GM10266 (cell line): ENCODE data around the gene GSE1.

ENCODE experiments used
- DNase-seq: peaks from one replicate; pipeline ENCODE4 v3.0.0; 2012; ENCODE audit errors: extremely low spot score
- CTCF ChIP-seq: IDR thresholded peaks from 2 replicates; pipeline ENCODE4 v1.5.1; 2012; ENCODE audit warnings: mild to moderate bottlenecking, low read depth; ENCODE audit not compliant: control insufficient read depth, insufficient read depth; ENCODE audit errors: missing control alignments

Gene GSE1

GRCh38 chr16:85715169-85716021, 102.3 kb downstream of the GSE1 start:
- TF ChIP-seq CTCF: no peak
- DNase-seq: no peak

DNA sequence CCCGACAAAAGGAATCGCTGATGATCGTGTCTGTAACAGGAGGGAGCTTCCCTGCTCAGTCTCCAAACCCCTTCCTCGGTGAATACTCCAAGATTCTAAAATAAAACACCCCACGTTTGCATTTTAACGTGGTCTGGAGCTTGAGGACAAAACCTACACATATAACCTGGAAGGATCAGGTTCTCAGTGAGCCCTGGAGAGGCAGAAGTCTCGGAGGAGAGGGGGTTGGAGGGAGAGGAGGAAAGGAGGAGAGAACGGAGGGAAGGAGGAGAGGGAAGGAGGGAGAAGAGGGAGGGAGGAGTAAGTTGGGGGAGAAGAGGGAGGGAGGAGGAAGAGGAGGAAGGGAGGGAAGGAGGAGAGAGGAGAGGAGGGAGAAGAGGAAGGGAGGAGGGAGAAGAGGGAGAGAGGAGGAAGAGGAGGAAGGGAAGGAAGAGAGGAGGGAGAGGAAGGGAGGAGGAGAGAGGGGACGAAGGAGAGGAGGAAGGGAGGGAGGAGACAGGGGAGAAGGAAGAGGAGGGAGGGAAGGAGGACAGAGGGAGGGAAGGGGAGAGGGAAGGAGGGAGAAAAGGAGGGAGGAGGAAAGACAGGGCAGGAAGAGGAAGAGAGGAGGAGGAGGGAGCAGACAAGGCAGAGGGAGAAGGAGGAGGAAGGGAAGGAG, 103.0 kb downstream of the GSE1 start:
- TF ChIP-seq CTCF: no peak
- no peak for DNase-seq

- no peak for DNase-seq
- no peak for TF ChIP-seq CTCF
Measured at GRCh38 chr16:85716680-85717038, 103.5 kb downstream of the GSE1 start.

- peak; percentile 65 for TF ChIP-seq CTCF
Measured at GRCh38 chr16:85717393-85718152, 104.5 kb downstream of the GSE1 start.

DNA sequence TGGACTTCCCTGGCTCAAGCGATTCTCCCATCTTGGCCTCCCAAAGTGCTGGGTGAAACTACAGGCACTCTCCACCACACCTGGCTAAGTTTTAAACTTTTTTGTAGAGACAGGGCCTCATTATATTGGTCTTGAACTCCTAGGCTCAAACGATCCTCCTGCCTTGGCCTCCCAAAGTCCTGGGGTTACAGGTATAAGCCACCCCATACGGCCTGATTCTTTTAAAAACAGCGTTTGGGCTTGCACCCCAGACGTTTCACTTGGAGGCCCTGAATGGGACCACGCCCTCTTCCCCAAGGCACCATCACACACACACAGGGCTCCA, 105.0 kb downstream of the GSE1 start:
- DNase-seq: no peak
- TF ChIP-seq CTCF: no peak

More at GRCh38 chr16:85717393-85718152, 104.5 kb downstream of the GSE1 start:
- DNase-seq: peak; percentile 78

DNA sequence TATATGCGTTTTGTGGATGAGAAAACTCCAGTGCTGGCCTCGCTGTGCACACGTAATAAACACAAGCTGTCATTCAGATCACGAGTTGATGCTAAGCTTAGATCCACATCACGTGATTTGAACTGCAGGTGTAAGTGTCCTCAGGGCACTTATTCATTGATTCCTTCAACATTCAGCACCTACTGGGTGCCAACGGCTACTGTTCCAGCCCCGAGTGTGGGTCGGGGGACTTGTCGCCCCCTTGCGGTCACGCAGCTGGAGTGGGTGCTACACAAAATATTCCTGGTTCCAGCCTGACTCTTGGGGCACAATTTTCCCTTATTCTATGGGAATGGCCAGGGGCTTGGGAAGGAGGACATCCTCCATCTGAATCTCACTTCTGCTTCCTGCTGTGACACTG, 105.6 kb downstream of the GSE1 start:
- TF ChIP-seq CTCF: peak; percentile 62
- no peak for DNase-seq

DNA sequence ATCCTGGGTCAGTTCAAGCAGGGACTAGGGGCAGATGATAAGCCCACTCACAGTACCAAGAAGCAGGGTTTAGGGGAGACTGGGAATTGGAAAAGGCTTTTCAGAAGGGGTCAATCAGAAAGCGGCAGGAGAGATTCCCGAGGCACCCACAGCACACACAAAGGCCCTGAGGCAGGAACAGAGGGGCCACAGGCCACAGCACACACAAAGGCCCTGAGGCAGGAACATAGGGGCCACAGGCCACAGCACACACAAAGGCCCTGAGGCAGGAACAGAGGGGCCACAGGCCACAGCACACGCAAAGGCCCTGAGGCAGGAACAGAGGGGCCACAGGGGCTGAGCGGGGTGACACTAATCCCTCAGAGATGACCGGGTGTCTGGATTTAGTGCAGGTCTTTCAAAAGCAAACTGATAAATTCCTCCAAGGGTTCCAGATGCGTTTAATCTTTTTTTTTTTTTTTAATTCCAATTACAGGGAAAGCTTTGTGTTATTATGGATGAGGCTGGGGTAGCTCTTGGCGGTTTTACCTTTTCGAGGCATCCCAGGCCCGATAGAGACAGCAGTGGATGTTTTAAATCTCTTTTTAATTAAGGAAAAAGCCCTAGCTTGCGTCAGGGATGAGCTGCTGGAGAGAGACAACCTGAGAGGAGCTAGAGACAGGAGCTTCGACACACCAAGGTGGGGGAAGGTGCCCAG, 106.6 kb downstream of the GSE1 start:
- DNase-seq: no peak
- TF ChIP-seq CTCF: no peak
